Measurements from ENCODE around the gene RPS6KB2. TPM values are rescaled to one million over a fixed set of nuclear protein-coding genes. Genes with fewer than 3 reads are reported as not detected.

Gene RPS6KB2
- total RNA-seq, 1 donor = 36.9 TPM

- Histone ChIP-seq H4K20me1 (ENCODE audit: insufficient read depth, low read length) (peaks cover 4% of the 10 kb centered on the region), H3K9me3 (ENCODE audit: low read depth, low read length) (no peaks in the 10 kb centered on the region), H3K27ac (ENCODE audit: low read depth, low read length) (no peak overlapping the region), H3K4me3 (ENCODE audit: insufficient read depth, low read length) (no peak overlapping the region), H2AFZ (ENCODE audit: low read length) (no peak overlapping the region), H3K4me1 (ENCODE audit: insufficient read depth, low read length) (no peaks in the 10 kb centered on the region), H3K36me3 (ENCODE audit: insufficient read depth, low read length) (peaks cover 31% of the 10 kb centered on the region), H3K4me2 (ENCODE audit: insufficient read depth, low read length) (no peak overlapping the region), H3K27me3 (ENCODE audit: insufficient read depth, low read length) (no peaks in the 10 kb centered on the region), H3K79me2 (ENCODE audit: insufficient read depth, low read length) (peaks cover 5% of the 10 kb centered on the region)
- TF ChIP-seq, protein P1, sequence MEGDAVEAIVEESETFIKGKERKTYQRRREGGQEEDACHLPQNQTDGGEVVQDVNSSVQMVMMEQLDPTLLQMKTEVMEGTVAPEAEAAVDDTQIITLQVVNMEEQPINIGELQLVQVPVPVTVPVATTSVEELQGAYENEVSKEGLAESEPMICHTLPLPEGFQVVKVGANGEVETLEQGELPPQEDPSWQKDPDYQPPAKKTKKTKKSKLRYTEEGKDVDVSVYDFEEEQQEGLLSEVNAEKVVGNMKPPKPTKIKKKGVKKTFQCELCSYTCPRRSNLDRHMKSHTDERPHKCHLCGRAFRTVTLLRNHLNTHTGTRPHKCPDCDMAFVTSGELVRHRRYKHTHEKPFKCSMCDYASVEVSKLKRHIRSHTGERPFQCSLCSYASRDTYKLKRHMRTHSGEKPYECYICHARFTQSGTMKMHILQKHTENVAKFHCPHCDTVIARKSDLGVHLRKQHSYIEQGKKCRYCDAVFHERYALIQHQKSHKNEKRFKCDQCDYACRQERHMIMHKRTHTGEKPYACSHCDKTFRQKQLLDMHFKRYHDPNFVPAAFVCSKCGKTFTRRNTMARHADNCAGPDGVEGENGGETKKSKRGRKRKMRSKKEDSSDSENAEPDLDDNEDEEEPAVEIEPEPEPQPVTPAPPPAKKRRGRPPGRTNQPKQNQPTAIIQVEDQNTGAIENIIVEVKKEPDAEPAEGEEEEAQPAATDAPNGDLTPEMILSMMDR (IDR thresholded peaks at IDR 0.05; ENCODE audit: extremely low read depth, low read depth, low read length) = no peak
- DNase-seq (ENCODE audit: insufficient read length, low spot score, missing footprints) = peak; percentile 89
Observed at GRCh38 chr11:67436459-67437081, 8.3 kb downstream of the RPS6KB2 start.

- Histone ChIP-seq H2AFZ (ENCODE audit: low read length) (no peak within 1 kb of the TSS), H3K27ac (ENCODE audit: low read depth, low read length) (no peak within 1 kb of the TSS), H3K27me3 (ENCODE audit: insufficient read depth, low read length) (no peaks in the 10 kb centered on the region), H3K79me2 (ENCODE audit: insufficient read depth, low read length) (peaks cover 10% of the 10 kb centered on the region), H4K20me1 (ENCODE audit: insufficient read depth, low read length) (peaks cover 5% of the 10 kb centered on the region), H3K36me3 (ENCODE audit: insufficient read depth, low read length) (peaks cover 24% of the 10 kb centered on the region), H3K4me1 (ENCODE audit: insufficient read depth, low read length) (peaks cover 3% of the 10 kb centered on the region), H3K4me2 (ENCODE audit: insufficient read depth, low read length) (no peak within 1 kb of the TSS), H3K9me3 (ENCODE audit: low read depth, low read length) (no peaks in the 10 kb centered on the region), H3K4me3 (ENCODE audit: insufficient read depth, low read length) (no peak within 1 kb of the TSS)
- no peak for DNase-seq (ENCODE audit: insufficient read length, low spot score, missing footprints)
- TF ChIP-seq, protein P1 (IDR thresholded peaks at IDR 0.05; ENCODE audit: extremely low read depth, low read depth, low read length) = no peak
Observed at GRCh38 chr11:67437082-67437808, 9.0 kb downstream of the RPS6KB2 start, which contains the start of gene PTPRCAP. Gene PTPRCAP (minus strand): TSS chr11:67437682. CDS start chr11:67437619, 63 bp downstream.

DNA sequence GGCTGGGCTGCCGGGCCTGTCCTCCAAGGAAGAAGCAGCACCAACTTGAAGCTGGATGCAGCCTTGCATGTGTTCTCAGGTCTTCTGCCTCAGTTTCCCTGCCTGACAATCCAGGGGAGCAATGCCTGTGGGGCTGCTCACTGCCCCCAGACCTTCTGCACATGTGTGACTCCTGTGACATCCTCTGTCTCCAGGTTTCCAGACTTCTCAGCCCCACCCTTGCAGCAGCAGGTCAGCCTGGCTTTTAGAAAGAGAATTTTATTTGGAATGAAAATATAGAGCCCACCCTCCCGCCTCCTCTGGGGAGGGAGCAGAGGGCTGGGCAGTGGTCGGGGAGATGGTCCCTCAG lies 9.5 kb downstream of the RPS6KB2 start:
- no peaks in the 10 kb centered on the region for H3K27me3 ChIP-seq (ENCODE audit: insufficient read depth, low read length)
- no peak overlapping the region for H3K4me2 ChIP-seq (ENCODE audit: insufficient read depth, low read length)
- TF ChIP-seq, protein P1 (IDR thresholded peaks at IDR 0.05; ENCODE audit: extremely low read depth, low read depth, low read length) = no peak
- no peaks in the 10 kb centered on the region for H3K9me3 ChIP-seq (ENCODE audit: low read depth, low read length)
- no peak for DNase-seq (ENCODE audit: insufficient read length, low spot score, missing footprints)
- H3K27ac ChIP-seq (ENCODE audit: low read depth, low read length) = no peak overlapping the region
- peaks cover 10% of the 10 kb centered on the region for H4K20me1 ChIP-seq (ENCODE audit: insufficient read depth, low read length)
- peaks cover 21% of the 10 kb centered on the region for H3K36me3 ChIP-seq (ENCODE audit: insufficient read depth, low read length)
- no peak overlapping the region for H2AFZ ChIP-seq (ENCODE audit: low read length)
- peaks cover 7% of the 10 kb centered on the region for H3K4me1 ChIP-seq (ENCODE audit: insufficient read depth, low read length)
- H3K79me2 ChIP-seq (ENCODE audit: insufficient read depth, low read length) = peaks cover 15% of the 10 kb centered on the region
- H3K4me3 ChIP-seq (ENCODE audit: insufficient read depth, low read length) = no peak overlapping the region

- Histone ChIP-seq H3K4me1 (ENCODE audit: insufficient read depth, low read length) (peaks cover 7% of the 10 kb centered on the region), H3K27me3 (ENCODE audit: insufficient read depth, low read length) (no peaks in the 10 kb centered on the region), H3K9me3 (ENCODE audit: low read depth, low read length) (no peaks in the 10 kb centered on the region), H3K4me3 (ENCODE audit: insufficient read depth, low read length) (no peak overlapping the region), H3K79me2 (ENCODE audit: insufficient read depth, low read length) (peaks cover 18% of the 10 kb centered on the region), H4K20me1 (ENCODE audit: insufficient read depth, low read length) (peaks cover 10% of the 10 kb centered on the region), H3K36me3 (ENCODE audit: insufficient read depth, low read length) (peaks cover 16% of the 10 kb centered on the region), H2AFZ (ENCODE audit: low read length) (no peak overlapping the region), H3K27ac (ENCODE audit: low read depth, low read length) (no peak overlapping the region), H3K4me2 (ENCODE audit: insufficient read depth, low read length) (no peak overlapping the region)
- DNase-seq (ENCODE audit: insufficient read length, low spot score, missing footprints) = no peak
- TF ChIP-seq, protein P1 (IDR thresholded peaks at IDR 0.05; ENCODE audit: extremely low read depth, low read depth, low read length) = no peak
Observed at GRCh38 chr11:67438158-67438902, 10.0 kb downstream of the RPS6KB2 start.

All from osteoblast (primary cell).